GM18507 (cell line): ENCODE data around the gene N4BP2L2.

Source experiments
- DNase-seq: peaks from one replicate; pipeline ENCODE4 v3.0.0; 2011; ENCODE audit warnings: low read depth; ENCODE audit not compliant: insufficient read length; ENCODE audit errors: extremely low spot score
- FAIRE-seq: peaks from 2 replicates; lab custom pipeline; 2011; peaks lifted over from hg19 to GRCh38; lab: Jason Lieb, UNC

The N4BP2L2 gene

DNA sequence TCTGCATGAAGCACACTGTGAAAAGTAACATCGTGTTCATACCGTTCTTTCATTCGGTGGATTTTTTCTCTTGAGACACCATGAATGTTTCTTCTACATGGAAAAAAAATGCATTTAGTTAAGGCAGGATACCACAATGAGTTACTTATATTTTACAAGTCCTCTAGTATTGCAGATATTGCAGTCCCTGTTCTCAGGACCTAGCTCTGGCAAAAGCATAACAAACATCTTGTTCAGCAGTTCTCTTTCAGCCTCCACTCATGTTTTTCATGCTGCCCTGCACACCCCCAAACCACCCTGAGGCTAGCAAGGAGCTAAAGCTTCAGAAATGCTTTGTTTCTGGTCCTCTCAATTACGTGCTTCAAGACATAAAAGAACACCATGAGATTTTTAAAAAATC lies 135.5 kb downstream of the N4BP2L2 start:
- no peak for FAIRE-seq

DNA sequence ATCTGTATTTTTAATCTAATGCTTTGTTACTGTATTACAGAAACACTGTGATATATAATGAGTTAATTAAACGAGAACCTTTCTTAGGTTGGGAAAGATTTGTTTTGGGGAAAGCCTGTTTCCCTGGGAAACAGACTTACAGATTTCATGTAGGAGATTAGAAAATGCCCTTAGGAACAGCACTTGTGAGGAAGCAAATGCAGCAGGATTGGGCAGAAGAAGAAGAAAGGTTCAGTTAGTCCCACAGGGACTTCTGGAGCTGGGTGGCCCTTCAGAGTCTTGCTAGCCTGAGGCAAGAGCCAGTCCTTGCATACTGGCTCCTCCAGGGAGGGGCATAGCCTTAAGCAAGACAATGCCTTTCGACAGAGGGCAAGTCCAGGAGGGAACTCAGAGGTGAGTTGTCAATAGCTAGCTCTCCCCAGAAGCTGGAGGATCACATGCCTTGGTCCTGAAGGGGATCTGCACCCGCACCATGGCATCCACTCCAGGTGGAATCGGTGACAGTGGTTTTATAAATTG lies 147.4 kb downstream of the N4BP2L2 start:
- FAIRE-seq (no peak), DNase-seq (no peak)

More for the DNA sequence above, 135.5 kb downstream of the N4BP2L2 start:
- no peak for DNase-seq

DNA sequence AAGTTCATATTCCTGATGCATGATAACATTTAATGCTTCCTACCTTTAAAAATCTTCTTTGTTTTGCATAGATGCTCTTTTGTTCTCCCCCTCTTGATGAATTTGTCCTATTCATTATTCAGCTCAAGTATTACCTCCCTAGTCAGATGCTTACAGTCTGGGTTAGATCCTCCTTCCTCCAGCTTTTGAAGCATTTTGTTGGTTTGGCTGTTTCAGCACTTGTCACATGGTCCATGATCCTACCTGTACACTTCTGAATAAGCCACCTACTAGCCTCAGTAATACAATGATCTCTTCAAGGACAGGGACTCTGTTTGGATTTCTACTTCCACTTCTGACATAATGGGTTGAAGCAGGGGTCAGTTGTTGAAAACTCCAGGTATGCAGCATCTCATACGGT lies 148.1 kb downstream of the N4BP2L2 start:
- DNase-seq, result no peak
- no peak for FAIRE-seq

DNA sequence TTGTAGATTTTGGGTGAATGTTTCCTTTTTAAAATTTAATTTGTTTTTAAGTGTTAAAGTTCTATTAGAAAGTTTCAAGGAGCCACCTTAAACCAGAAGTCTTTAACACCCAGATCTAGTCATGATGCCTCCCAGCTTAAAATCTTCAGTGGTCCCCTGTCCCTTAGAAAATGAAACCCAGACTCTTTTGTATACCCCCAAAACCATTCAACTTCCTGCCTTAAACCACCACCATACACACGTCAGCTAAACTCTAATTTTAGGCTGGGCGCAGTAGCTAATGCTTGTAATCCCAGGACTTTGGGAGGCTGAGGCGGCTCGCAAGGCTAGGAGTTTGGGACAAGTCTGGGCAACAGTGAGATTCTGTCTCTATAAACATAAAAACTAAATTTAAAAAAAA lies 148.5 kb downstream of the N4BP2L2 start:
- DNase-seq (no peak), FAIRE-seq (peak; percentile 49)

DNA sequence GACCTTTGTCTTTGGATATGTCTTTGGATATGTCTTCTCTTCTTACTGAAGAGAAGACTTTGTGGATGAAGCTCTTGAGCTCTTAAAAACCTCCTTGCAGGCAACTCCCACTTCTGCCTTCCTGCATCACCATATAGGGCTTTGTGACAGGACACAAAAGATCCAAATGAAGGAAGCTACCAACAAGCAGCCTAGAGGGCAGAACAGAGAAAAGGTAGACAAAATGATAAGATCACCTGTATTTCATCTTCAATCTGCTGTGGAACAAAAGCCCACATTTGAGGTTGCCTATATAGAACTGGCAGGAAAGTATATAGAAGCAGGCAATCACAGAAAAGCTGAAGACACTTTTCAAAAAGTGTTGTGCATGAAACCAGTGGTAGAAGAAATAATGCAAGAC lies 153.2 kb downstream of the N4BP2L2 start:
- DNase-seq (no peak), FAIRE-seq (no peak)

DNA sequence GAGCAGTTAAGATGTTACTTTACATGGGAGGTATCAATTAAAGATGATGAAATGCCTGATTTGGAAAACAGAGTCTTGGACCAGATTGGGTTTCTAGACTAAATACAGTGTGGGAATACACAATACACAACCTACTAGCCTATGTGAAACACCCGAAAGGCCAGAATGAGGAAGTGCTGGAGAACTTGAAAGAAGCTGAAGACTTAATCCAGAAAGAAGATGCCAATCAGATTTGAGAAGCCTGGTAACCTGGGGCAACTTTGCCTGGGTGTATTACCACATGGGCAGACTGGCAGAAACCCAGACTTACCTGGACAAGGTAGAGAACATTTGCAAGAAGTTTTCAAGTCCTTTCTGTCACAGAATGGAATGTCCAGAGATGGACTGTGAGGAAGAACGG lies 153.9 kb downstream of the N4BP2L2 start:
- FAIRE-seq, result no peak
- no peak for DNase-seq

DNA sequence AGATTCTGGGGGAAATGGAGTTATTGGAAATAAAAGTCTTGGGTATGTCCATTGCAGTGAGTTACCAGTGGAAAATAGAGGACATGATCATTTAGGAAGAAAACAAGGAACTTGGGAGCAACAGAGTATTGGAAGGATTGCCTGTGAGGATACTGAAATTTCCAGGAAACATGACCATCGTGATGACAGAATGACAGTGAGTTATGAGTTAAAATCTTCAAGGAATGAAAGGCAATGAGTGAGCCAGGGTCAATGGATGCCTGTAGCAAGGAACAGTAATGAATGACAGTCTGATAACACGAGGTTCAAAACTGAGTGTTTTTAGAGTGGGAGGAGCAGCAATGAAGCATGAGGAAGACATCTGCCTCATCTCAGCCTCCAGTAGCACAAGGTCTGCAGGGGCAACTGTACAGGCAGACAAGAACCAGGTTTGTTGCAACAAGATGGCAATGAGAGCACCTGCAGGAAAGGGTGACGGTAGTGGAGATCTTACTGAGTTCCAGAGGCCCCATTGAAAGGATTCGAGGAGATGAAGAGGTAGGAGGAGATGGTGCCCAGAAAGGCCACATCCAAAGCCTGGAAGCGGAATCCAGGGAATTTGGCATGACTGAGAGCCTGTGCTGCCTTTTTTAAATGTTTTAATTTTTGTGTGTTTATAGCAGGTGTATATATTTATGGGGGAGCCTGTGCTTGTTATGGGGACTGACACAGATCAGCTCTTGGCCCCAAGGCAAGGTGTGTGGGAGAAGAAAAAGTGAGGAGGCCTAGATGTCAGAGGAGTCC lies 154.6 kb downstream of the N4BP2L2 start:
- no peak for FAIRE-seq

More for the DNA sequence above, 154.6 kb downstream of the N4BP2L2 start:
- no peak for DNase-seq
